ELR (cell line): ENCODE results near the gene LBX2.
"Not testable (repeated sequence)": the region's sequence is repeated elsewhere in the genome, so short reads cannot be mapped to it uniquely, and the experiment has no call there.

Experiments used
- DNase-seq: peaks from one replicate; pipeline ENCODE4 v3.0.0-alpha.2; 2015; ENCODE audit warnings: low read depth

The LBX2 gene

GRCh38 chr2:74482801-74483674 lies 16.4 kb downstream of the LBX2 start, which contains the start of the genes CCDC142 and TTC31:
Gene CCDC142 (minus strand): TSS chr2:74482998. CDS start chr2:74482837, 161 bp downstream.
Gene TTC31 (plus strand): TSS chr2:74483081. CDS start chr2:74483096, 15 bp downstream.
- peak; percentile 96 for DNase-seq

GRCh38 chr2:74481961-74482800 lies 17.2 kb downstream of the LBX2 start:
- DNase-seq = peak; percentile 68

GRCh38 chr2:74481431-74481830 lies 18.0 kb downstream of the LBX2 start:
- DNase-seq = no peak

GRCh38 chr2:74474899-74475298 lies 24.5 kb downstream of the LBX2 start:
- peak; percentile 32 for DNase-seq

- no peak for DNase-seq
These were observed 24.9 kb downstream of the LBX2 start for GRCh38 chr2:74474481-74474880.

- DNase-seq = no peak
These were observed 26.5 kb downstream of the LBX2 start for GRCh38 chr2:74472945-74473258.

GRCh38 chr2:74472086-74472944 lies 27.1 kb downstream of the LBX2 start, which contains the start of gene MRPL53:
Gene MRPL53 (minus strand): TSS chr2:74472680. CDS start chr2:74472660, 20 bp downstream.
- DNase-seq = peak; percentile 97

- no peak for DNase-seq
These were observed 27.9 kb downstream of the LBX2 start for GRCh38 chr2:74471332-74472065.

GRCh38 chr2:74470742-74471141 lies 28.7 kb downstream of the LBX2 start:
- DNase-seq = not testable (repeated sequence)

GRCh38 chr2:74464406-74464805 lies 35.0 kb downstream of the LBX2 start:
- peak; percentile 34 for DNase-seq

GRCh38 chr2:74462786-74463105 lies 36.7 kb downstream of the LBX2 start:
- DNase-seq = no peak

GRCh38 chr2:74462054-74462785 lies 37.2 kb downstream of the LBX2 start:
- no peak for DNase-seq

GRCh38 chr2:74461187-74462053 lies 38.0 kb downstream of the LBX2 start:
- DNase-seq = peak; percentile 45

GRCh38 chr2:74460187-74460586 lies 39.2 kb downstream of the LBX2 start:
- not testable (repeated sequence) for DNase-seq

- not testable (repeated sequence) for DNase-seq
These were observed 39.8 kb downstream of the LBX2 start for GRCh38 chr2:74459503-74460118.

- DNase-seq = peak; percentile 18
These were observed 40.5 kb downstream of the LBX2 start for GRCh38 chr2:74458938-74459363.

- DNase-seq = peak; percentile 100
These were observed 41.1 kb downstream of the LBX2 start, which contains the start of gene WBP1 for GRCh38 chr2:74458132-74458937. Gene WBP1 (plus strand): TSS chr2:74458438. CDS start chr2:74458603, 165 bp downstream.

- peak; percentile 61 for DNase-seq
These were observed 41.8 kb downstream of the LBX2 start for GRCh38 chr2:74457549-74458131.
